Activated CD8-positive, alpha-beta memory T cell treated with anti-CD3 and anti-CD28 coated beads, Interleukin-2, amount 10 ng/mL, durations not matched to agents 7 days and 5 days (primary cell): ENCODE results near the gene VTA1. TPM values are rescaled to one million over a fixed set of nuclear protein-coding genes. Genes with fewer than 3 reads are reported as not detected.

Experiments used
- ATAC-seq: fragments of 150-1000 bp; cut with Tn5 transposase; one replicate; pipeline ENCODE4 v1.10.0; 2021; ENCODE audit warnings: moderate library complexity
- CTCF ChIA-PET: fragments of 350-600 bp; sonication (Branson Sonifier 250); formaldehyde crosslinking; loops from one replicate; lab custom pipeline; 2021; ENCODE audit warnings: antibody characterized with exemption; lab: Charles Lee
- DNase-seq: peaks from one replicate; pipeline ENCODE4 v3.0.0-alpha.2; 2020
- H3K27ac Mint-ChIP-seq: one replicate; pipeline ENCODE4 v1.8.0; 2021; ENCODE audit warnings: mild to moderate bottlenecking, mixed read lengths
- H3K27me3 Mint-ChIP-seq: one replicate; pipeline ENCODE4 v1.8.0; 2021; ENCODE audit warnings: mixed read lengths
- H3K36me3 Mint-ChIP-seq: one replicate; pipeline ENCODE4 v1.8.0; 2021; ENCODE audit warnings: mild to moderate bottlenecking, mixed read lengths
- H3K4me1 Mint-ChIP-seq: one replicate; pipeline ENCODE4 v1.8.0; 2021; ENCODE audit warnings: mixed read lengths
- H3K4me3 Mint-ChIP-seq: one replicate; pipeline ENCODE4 v1.8.0; 2021; ENCODE audit warnings: mild to moderate bottlenecking, moderate library complexity, mixed read lengths
- H3K9me3 Mint-ChIP-seq: one replicate; pipeline ENCODE4 v1.8.0; 2022; ENCODE audit warnings: low read depth, mixed read lengths
- total RNA-seq, 2 experiments: library from RNA; stranded (reverse); gene quantifications; one replicate each; pipeline ENCODE4 v1.2.3, GENCODE V29; 2021

Gene VTA1
- total RNA-seq, 2 experiments from 2014 or later = 31.7 to 42.3 TPM

DNA sequence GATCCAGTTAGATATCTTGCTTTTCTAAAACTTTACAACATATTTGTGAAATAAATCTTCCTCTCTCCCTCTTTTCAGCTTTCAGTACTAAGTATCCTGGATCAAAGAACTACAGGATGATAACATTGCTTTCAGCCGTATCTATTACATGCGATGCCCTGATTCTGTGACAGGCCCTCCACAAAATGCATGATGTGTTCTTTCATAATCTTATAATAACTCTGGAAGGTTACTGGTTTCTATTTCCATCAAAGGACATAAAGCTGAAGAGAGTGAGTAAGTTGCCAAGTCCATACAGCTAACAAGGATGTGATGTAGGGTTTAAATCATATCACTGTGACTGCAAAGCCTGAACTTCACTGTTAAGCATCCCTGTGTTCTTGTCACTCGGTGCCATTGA is 91.8 kb downstream of the VTA1 start:
- Mint-ChIP-seq H3K36me3 (no peaks in the 10 kb centered on the region), H3K27ac (no peak overlapping the region), H3K9me3 (no peaks in the 10 kb centered on the region), H3K4me1 (no peaks in the 10 kb centered on the region), H3K4me3 (no peak overlapping the region), H3K27me3 (peaks cover 3% of the 10 kb centered on the region)
- CTCF ChIA-PET = no interaction called here
- ATAC-seq (no peak), DNase-seq (no peak)

DNA sequence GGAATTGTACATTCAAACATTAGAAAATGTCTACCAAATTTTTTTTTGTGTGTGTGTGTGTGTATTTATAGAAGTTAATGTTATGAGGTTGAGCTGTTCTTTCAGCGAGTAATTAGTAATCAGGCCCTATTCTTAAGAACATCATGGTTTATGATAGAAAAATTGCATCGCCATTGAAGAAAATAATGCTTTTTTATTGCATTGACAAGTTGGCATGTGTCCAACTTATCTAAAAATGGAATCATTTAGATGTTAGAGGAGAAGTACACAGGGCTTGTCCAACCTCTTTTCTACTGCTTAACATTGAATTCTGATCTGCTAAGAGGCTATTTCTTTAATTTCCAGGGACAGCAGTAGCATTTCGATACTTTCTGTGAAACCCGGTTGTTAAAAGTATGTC is 93.1 kb downstream of the VTA1 start:
- no peak for ATAC-seq
- no peaks in the 10 kb centered on the region for H3K4me1 Mint-ChIP-seq
- no peaks in the 10 kb centered on the region for H3K9me3 Mint-ChIP-seq
- no peaks in the 10 kb centered on the region for H3K36me3 Mint-ChIP-seq
- no peak for DNase-seq
- H3K27ac Mint-ChIP-seq = no peak overlapping the region
- H3K4me3 Mint-ChIP-seq = no peak overlapping the region
- CTCF ChIA-PET = no interaction called here
- H3K27me3 Mint-ChIP-seq = peaks cover 6% of the 10 kb centered on the region

- Mint-ChIP-seq H3K9me3 (no peaks in the 10 kb centered on the region), H3K4me1 (no peaks in the 10 kb centered on the region), H3K27me3 (peaks cover 6% of the 10 kb centered on the region), H3K4me3 (no peak overlapping the region), H3K36me3 (no peaks in the 10 kb centered on the region), H3K27ac (no peak overlapping the region)
- DNase-seq = no peak
- CTCF ChIA-PET = no interaction called here
- ATAC-seq = no peak
Observed at GRCh38 chr6:142241061-142241460, 94.0 kb downstream of the VTA1 start.

GRCh38 chr6:142242269-142242668 is 95.2 kb downstream of the VTA1 start:
- ATAC-seq (no peak), DNase-seq (no peak)
- CTCF ChIA-PET = interaction anchor here (0.9 kb wide), 1 partner anchor 10 kb away, joined by 3 read pairs; no protein-coding TSS in a partner anchor
- H3K27me3 Mint-ChIP-seq = peaks cover 6% of the 10 kb centered on the region
- H3K4me3 Mint-ChIP-seq = no peak overlapping the region
- no peak overlapping the region for H3K27ac Mint-ChIP-seq
- H3K9me3 Mint-ChIP-seq = no peaks in the 10 kb centered on the region
- H3K4me1 Mint-ChIP-seq = no peaks in the 10 kb centered on the region
- no peaks in the 10 kb centered on the region for H3K36me3 Mint-ChIP-seq

DNA sequence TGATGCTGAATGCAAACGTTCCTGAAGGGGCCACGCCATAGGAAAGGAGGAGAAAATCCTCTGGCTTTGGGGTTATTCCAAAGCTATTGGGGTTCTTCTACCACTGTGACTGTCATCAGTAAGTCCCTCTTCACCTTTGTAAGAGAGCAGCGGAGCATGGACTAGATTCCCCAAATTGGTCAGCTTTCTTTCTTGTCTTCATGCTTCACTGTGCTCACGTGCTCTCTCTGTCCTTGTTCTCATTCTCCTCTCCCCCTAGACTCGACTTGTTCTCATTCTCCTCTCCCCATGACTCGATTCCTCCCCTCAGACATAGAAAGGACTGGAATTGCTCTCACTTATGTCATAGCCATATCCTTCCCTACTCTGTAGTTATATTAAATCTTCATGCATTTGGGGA is 99.9 kb downstream of the VTA1 start:
- H3K36me3 Mint-ChIP-seq = no peaks in the 10 kb centered on the region
- no peak for ATAC-seq
- no peak overlapping the region for H3K27ac Mint-ChIP-seq
- H3K27me3 Mint-ChIP-seq = peaks cover 6% of the 10 kb centered on the region
- CTCF ChIA-PET = no interaction called here
- DNase-seq = no peak
- no peaks in the 10 kb centered on the region for H3K9me3 Mint-ChIP-seq
- H3K4me3 Mint-ChIP-seq = no peak overlapping the region
- H3K4me1 Mint-ChIP-seq = no peaks in the 10 kb centered on the region

DNA sequence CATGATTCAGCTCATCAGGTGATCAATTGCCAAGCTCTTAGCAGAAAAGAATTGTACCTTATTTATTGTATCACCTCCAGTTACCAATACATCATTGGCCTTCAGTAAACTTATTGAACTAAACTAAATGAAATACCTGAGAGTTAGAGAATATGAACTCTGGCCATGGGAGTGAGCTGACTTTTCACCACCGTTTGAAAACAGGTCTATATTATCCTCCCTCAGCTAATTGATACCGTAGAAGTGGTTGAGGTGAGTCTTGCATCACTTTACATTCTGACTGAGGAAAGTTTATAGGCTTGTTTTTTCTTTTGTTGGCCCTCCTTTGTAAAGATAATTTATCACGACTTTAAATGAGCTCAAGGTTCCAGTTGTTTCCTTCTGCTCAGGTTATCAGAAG is 102.2 kb downstream of the VTA1 start:
- CTCF ChIA-PET = no interaction called here
- no peaks in the 10 kb centered on the region for H3K4me1 Mint-ChIP-seq
- no peaks in the 10 kb centered on the region for H3K36me3 Mint-ChIP-seq
- no peak overlapping the region for H3K4me3 Mint-ChIP-seq
- DNase-seq (no peak), ATAC-seq (no peak)
- H3K27me3 Mint-ChIP-seq = peaks cover 3% of the 10 kb centered on the region
- no peak overlapping the region for H3K27ac Mint-ChIP-seq
- no peaks in the 10 kb centered on the region for H3K9me3 Mint-ChIP-seq

- CTCF ChIA-PET = no interaction called here
- Mint-ChIP-seq H3K9me3 (no peaks in the 10 kb centered on the region), H3K4me3 (no peak overlapping the region), H3K4me1 (no peaks in the 10 kb centered on the region), H3K36me3 (no peaks in the 10 kb centered on the region), H3K27me3 (no peaks in the 10 kb centered on the region), H3K27ac (no peak overlapping the region)
- DNase-seq (no peak), ATAC-seq (no peak)
Observed at GRCh38 chr6:142251930-142252445, 104.9 kb downstream of the VTA1 start.

- CTCF ChIA-PET = no interaction called here
- ATAC-seq (no peak), DNase-seq (no peak)
- no peaks in the 10 kb centered on the region for H3K27me3 Mint-ChIP-seq
- no peaks in the 10 kb centered on the region for H3K36me3 Mint-ChIP-seq
- H3K27ac Mint-ChIP-seq = no peak overlapping the region
- no peak overlapping the region for H3K4me3 Mint-ChIP-seq
- no peaks in the 10 kb centered on the region for H3K4me1 Mint-ChIP-seq
- H3K9me3 Mint-ChIP-seq = no peaks in the 10 kb centered on the region
Observed at GRCh38 chr6:142254513-142254912, 107.5 kb downstream of the VTA1 start.

- Mint-ChIP-seq H3K9me3 (no peaks in the 10 kb centered on the region), H3K27me3 (peaks cover 2% of the 10 kb centered on the region), H3K27ac (no peak overlapping the region), H3K4me1 (no peaks in the 10 kb centered on the region), H3K36me3 (no peaks in the 10 kb centered on the region), H3K4me3 (no peak overlapping the region)
- ATAC-seq (no peak), DNase-seq (no peak)
- CTCF ChIA-PET = interaction anchor here (0.9 kb wide), 1 partner anchor 29 kb away, joined by 3 read pairs; no protein-coding TSS in a partner anchor
Observed at GRCh38 chr6:142255785-142256184, 108.7 kb downstream of the VTA1 start.

GRCh38 chr6:142258305-142258704 is 111.2 kb downstream of the VTA1 start:
- no peak for ATAC-seq
- no peak for DNase-seq
- Mint-ChIP-seq H3K4me1 (no peaks in the 10 kb centered on the region), H3K36me3 (no peaks in the 10 kb centered on the region), H3K27me3 (peaks cover 2% of the 10 kb centered on the region), H3K4me3 (no peak overlapping the region), H3K27ac (no peak overlapping the region), H3K9me3 (no peaks in the 10 kb centered on the region)
- CTCF ChIA-PET = no interaction called here

DNA sequence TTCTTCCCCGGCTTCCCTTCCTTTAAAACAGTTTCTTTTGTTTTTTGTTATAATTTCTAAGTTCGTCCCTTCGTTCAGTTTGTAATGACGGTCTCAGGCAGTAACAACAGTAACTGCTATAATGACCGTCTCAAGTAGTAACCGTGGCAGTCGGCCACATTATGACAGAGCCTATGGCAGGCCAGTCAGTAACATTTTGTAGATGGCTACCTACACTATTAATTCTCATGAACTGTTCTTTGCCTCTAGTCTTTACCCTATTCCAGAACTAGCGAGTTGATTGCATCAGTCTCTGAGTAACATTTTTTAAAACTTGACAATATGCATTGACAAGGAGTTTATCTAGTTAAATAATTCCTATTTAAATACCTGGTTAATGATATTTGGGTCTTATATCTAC is 111.7 kb downstream of the VTA1 start:
- Mint-ChIP-seq H3K4me1 (no peaks in the 10 kb centered on the region), H3K27me3 (peaks cover 2% of the 10 kb centered on the region), H3K4me3 (no peak overlapping the region), H3K36me3 (no peaks in the 10 kb centered on the region), H3K27ac (no peak overlapping the region), H3K9me3 (no peaks in the 10 kb centered on the region)
- CTCF ChIA-PET = no interaction called here
- DNase-seq = no peak
- ATAC-seq = no peak

DNA sequence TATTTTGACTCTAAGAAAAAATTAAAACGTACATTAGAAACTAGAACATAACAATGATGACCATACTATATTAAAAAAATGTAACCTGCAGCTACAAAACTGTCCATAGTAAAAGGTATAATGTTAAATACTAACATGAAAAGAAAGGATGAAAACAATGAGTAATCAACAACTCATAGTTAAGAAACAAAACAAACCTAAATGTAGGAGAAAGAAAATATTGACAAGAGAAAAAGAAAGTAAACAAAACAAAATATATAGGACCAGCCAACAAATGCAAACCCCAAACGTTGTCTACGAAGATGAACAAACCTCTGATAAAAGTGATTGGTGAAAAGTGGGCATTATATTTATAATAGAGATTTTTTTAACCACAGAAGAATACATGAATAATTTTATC is 113.7 kb downstream of the VTA1 start:
- Mint-ChIP-seq H3K4me3 (no peak overlapping the region), H3K27me3 (peaks cover 4% of the 10 kb centered on the region), H3K4me1 (no peaks in the 10 kb centered on the region), H3K36me3 (no peaks in the 10 kb centered on the region), H3K27ac (no peak overlapping the region), H3K9me3 (no peaks in the 10 kb centered on the region)
- ATAC-seq (no peak), DNase-seq (no peak)
- CTCF ChIA-PET = no interaction called here

GRCh38 chr6:142262231-142262630 is 115.2 kb downstream of the VTA1 start:
- CTCF ChIA-PET = no interaction called here
- no peak for ATAC-seq
- Mint-ChIP-seq H3K27ac (no peak overlapping the region), H3K4me1 (no peaks in the 10 kb centered on the region), H3K4me3 (no peak overlapping the region), H3K9me3 (no peaks in the 10 kb centered on the region), H3K27me3 (peaks cover 4% of the 10 kb centered on the region), H3K36me3 (no peaks in the 10 kb centered on the region)
- DNase-seq = no peak

DNA sequence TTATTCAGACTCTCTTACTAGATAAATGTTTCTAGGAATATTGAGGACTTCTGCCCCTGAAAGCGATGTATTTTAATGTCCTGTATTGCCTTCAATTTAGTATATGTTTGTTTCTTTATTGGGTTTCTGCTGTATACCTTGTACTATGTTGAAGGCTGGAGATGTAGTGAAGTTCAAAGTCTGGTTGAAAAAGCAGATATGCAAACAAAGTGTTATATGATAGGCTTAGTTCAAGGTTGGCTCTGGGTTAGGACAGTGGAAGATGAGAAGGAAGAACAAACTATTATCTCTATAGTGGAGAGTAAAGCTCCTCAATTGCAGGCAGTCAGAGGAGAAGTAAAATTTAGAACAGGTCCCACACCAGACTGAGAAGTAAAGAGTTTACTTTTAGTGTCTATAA is 118.4 kb downstream of the VTA1 start:
- no peak overlapping the region for H3K27ac Mint-ChIP-seq
- H3K4me3 Mint-ChIP-seq = no peak overlapping the region
- H3K36me3 Mint-ChIP-seq = no peaks in the 10 kb centered on the region
- DNase-seq = no peak
- H3K9me3 Mint-ChIP-seq = no peaks in the 10 kb centered on the region
- CTCF ChIA-PET = interaction anchor here (0.6 kb wide), 1 partner anchor 12 kb away, joined by 3 read pairs; no protein-coding TSS in a partner anchor
- no peaks in the 10 kb centered on the region for H3K4me1 Mint-ChIP-seq
- no peak for ATAC-seq
- peaks cover 4% of the 10 kb centered on the region for H3K27me3 Mint-ChIP-seq

- Mint-ChIP-seq H3K4me3 (no peak overlapping the region), H3K4me1 (no peaks in the 10 kb centered on the region), H3K9me3 (no peaks in the 10 kb centered on the region), H3K27ac (no peak overlapping the region), H3K36me3 (no peaks in the 10 kb centered on the region), H3K27me3 (peaks cover 2% of the 10 kb centered on the region)
- CTCF ChIA-PET = no interaction called here
- no peak for ATAC-seq
- no peak for DNase-seq
Observed at GRCh38 chr6:142266060-142266459, 119.0 kb downstream of the VTA1 start.
